GM19239 (cell line): ENCODE measurements around the gene TH.
"Not testable (repeated sequence)": the region's sequence is repeated elsewhere in the genome, so short reads cannot be mapped to it uniquely, and the experiment has no call there.

Experiments used
- DNase-seq: peaks from one replicate; pipeline ENCODE4 v3.0.0; 2011; ENCODE audit warnings: low spot score; ENCODE audit not compliant: insufficient read length
- FAIRE-seq: peaks from 2 replicates; lab custom pipeline; 2011; peaks lifted over from hg19 to GRCh38; lab: Jason Lieb, UNC

The TH gene

GRCh38 chr11:2197771-2198520 is 26.3 kb upstream of the TH start:
- DNase-seq: no peak
- no peak for FAIRE-seq

GRCh38 chr11:2196970-2197770 is 25.6 kb upstream of the TH start:
- DNase-seq: peak; percentile 77
- no peak for FAIRE-seq

GRCh38 chr11:2195756-2196088 is 24.1 kb upstream of the TH start:
- no peak for DNase-seq
- FAIRE-seq: no peak

GRCh38 chr11:2194877-2195755 is 23.5 kb upstream of the TH start:
- peak; percentile 62 for DNase-seq
- FAIRE-seq: no peak

GRCh38 chr11:2193888-2194595 is 22.4 kb upstream of the TH start:
- not testable (repeated sequence) for FAIRE-seq

GRCh38 chr11:2193099-2193887 is 21.7 kb upstream of the TH start:
- no peak for FAIRE-seq
- no peak for DNase-seq

More at GRCh38 chr11:2193888-2194595, 22.4 kb upstream of the TH start:
- not testable (repeated sequence) for DNase-seq

- DNase-seq: no peak
- FAIRE-seq: no peak
Observed at GRCh38 chr11:2192435-2192834, 20.8 kb upstream of the TH start.

GRCh38 chr11:2191883-2192282 is 20.3 kb upstream of the TH start:
- no peak for FAIRE-seq

GRCh38 chr11:2190657-2191471 is 19.2 kb upstream of the TH start:
- FAIRE-seq (no peak), DNase-seq (no peak)

More at GRCh38 chr11:2191883-2192282, 20.3 kb upstream of the TH start:
- no peak for DNase-seq

- DNase-seq: no peak
- no peak for FAIRE-seq
Observed at GRCh38 chr11:2189938-2190656, 18.5 kb upstream of the TH start.

- DNase-seq (no peak), FAIRE-seq (no peak)
Observed at GRCh38 chr11:2188745-2189144, 17.1 kb upstream of the TH start.

- no peak for DNase-seq
- FAIRE-seq: no peak
Observed at GRCh38 chr11:2187280-2187707, 15.7 kb upstream of the TH start.

- no peak for FAIRE-seq
Observed at GRCh38 chr11:2186669-2187279, 15.2 kb upstream of the TH start.

GRCh38 chr11:2185324-2186085 is 13.9 kb upstream of the TH start:
- FAIRE-seq: no peak
- no peak for DNase-seq

More at GRCh38 chr11:2186669-2187279, 15.2 kb upstream of the TH start:
- no peak for DNase-seq

GRCh38 chr11:2182692-2183474 is 11.3 kb upstream of the TH start:
- FAIRE-seq (no peak), DNase-seq (no peak)

- no peak for FAIRE-seq
Observed at GRCh38 chr11:2182075-2182474, 10.5 kb upstream of the TH start.

More at GRCh38 chr11:2182075-2182474, 10.5 kb upstream of the TH start:
- DNase-seq: no peak
